ENCODE data around the gene CREB5. TPM values are rescaled to one million over a fixed set of nuclear protein-coding genes. Genes with fewer than 3 reads are reported as not detected.

CREB5 gene
- total and polyA plus RNA-seq, 2 donors (not counting 3 experiments of a cell fraction or from before 2014, with no cell fraction given): 19.6 to 28.4 TPM

DNA sequence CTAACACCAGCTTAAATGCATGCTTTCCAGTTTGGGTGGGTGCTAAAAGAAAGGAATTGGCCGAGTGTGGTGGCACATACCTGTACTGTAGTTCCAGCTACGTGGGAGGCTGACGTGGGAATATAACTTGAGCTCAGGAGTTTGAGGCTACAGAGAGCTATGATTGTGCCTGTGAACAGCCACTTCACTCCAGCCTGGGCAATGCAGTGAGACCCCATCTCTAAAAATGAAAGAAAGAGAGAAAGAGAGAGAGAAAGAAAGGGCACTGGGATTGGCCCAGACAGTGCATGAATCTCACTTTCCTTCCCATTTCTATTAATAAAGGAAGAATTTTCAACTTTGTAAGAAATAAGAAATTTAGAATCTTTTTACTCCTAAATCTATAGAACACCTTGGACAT lies 265.4 kb downstream of the CREB5 start:
- ChIA-PET CTCF (no interaction called here), POLR2A (no interaction called here)
- no peaks in the 10 kb centered on the region for H3K36me3 ChIP-seq (ENCODE audit: control insufficient read depth in 2 of 2, extremely low read depth in 1 of 2, insufficient read depth in 2 of 2, low read length in 2 of 2)
- H3K27me3 ChIP-seq (ENCODE audit: control insufficient read depth in 2 of 2, insufficient read depth in 2 of 2, low read length in 2 of 2): no peaks in the 10 kb centered on the region
- no TSS peak for BruUV-seq (replicated peaks)
- intact Hi-C loops (cut with micrococcal nuclease): no loop called here
- no peak for TF ChIP-seq GATA2 (IDR thresholded peaks at IDR 0.05; ENCODE audit: insufficient read depth, insufficient read length, low read depth, low read length)
- no peak for TF ChIP-seq POLR2AphosphoS5 (IDR thresholded peaks at IDR 0.05; ENCODE audit: insufficient read depth, low read depth, low read length)
- TF ChIP-seq, protein P1, sequence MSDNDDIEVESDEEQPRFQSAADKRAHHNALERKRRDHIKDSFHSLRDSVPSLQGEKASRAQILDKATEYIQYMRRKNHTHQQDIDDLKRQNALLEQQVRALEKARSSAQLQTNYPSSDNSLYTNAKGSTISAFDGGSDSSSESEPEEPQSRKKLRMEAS (IDR thresholded peaks at IDR 0.05; ENCODE audit: insufficient read depth, insufficient read length): no peak
- H3K9me1 ChIP-seq (replicated peaks; ENCODE audit: control insufficient read depth, extremely low read depth, insufficient read depth, low read length): no peaks in the 10 kb centered on the region
- no peak for FAIRE-seq
- dilution Hi-C loops (cut with MboI; ENCODE audit: extremely low pct_ligation_motif_present, low sequenced_read_pairs): no loop called here
- no peaks in the 10 kb centered on the region for H3K9me3 ChIP-seq (replicated peaks; ENCODE audit: control insufficient read depth, insufficient read depth, low read length)
- H3K79me2 ChIP-seq (ENCODE audit: control insufficient read depth, insufficient read depth, low read length): no peaks in the 10 kb centered on the region
- DNase-seq (ENCODE audit: low read depth, low spot score): no peak
- no peak overlapping the region for H3K4me3 ChIP-seq (replicated peaks in 1 of 3; ENCODE audit: insufficient read depth in 1 of 3, low read depth in 1 of 3, low read length in 3 of 3)
- no peaks in the 10 kb centered on the region for H4K20me1 ChIP-seq (replicated peaks; ENCODE audit: control insufficient read depth, extremely low read depth, insufficient read depth, low read length)
- H3K9ac ChIP-seq (replicated peaks; ENCODE audit: extremely low read depth, insufficient read depth, low read length): no peak overlapping the region
- no peak overlapping the region for H3K27ac ChIP-seq (ENCODE audit: insufficient read depth, low read depth, low read length)
- no peak overlapping the region for H2AFZ ChIP-seq (ENCODE audit: low read depth, low read length)
- H3K4me2 ChIP-seq (ENCODE audit: insufficient read depth, low read length): no peak overlapping the region
- peaks cover 6% of the 10 kb centered on the region for H3K4me1 ChIP-seq (ENCODE audit: control insufficient read depth, extremely low read depth, insufficient read depth, low read length)

DNA sequence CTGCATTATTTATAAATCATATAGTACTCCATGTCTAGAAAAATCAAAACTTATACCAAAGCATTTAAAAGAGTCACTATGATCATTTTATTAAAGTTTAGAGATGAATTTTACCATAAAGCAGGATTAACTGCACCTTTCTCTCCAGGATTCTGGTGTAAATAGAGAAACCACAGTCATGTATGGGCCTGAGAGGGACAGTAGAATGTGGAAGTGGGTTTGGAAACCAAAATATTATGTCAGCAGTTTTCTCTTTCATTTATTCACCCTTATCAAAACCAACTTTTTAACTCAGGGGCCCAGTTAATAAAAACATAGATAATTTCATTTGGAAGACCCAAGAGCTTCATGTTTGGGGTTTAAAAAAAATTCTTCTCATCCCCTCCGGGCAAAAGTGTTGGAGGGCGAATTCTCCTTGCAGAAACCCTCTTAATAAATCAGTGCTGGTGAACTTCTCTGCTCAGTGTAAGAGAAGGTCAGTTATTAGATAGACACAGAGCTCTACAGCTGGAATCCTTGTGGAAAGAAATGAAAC lies 266.2 kb downstream of the CREB5 start:
- Histone ChIP-seq H3K4me1 (ENCODE audit: control insufficient read depth, extremely low read depth, insufficient read depth, low read length) (peaks cover 6% of the 10 kb centered on the region), H3K79me2 (ENCODE audit: control insufficient read depth, insufficient read depth, low read length) (no peaks in the 10 kb centered on the region), H3K27me3 (ENCODE audit: control insufficient read depth in 2 of 2, insufficient read depth in 2 of 2, low read length in 2 of 2) (no peaks in the 10 kb centered on the region), H4K20me1 (replicated peaks; ENCODE audit: control insufficient read depth, extremely low read depth, insufficient read depth, low read length) (no peaks in the 10 kb centered on the region), H3K9me1 (replicated peaks; ENCODE audit: control insufficient read depth, extremely low read depth, insufficient read depth, low read length) (no peaks in the 10 kb centered on the region), H3K4me2 (ENCODE audit: insufficient read depth, low read length) (no peak overlapping the region), H3K27ac (ENCODE audit: insufficient read depth, low read depth, low read length) (no peak overlapping the region), H3K9me3 (replicated peaks; ENCODE audit: control insufficient read depth, insufficient read depth, low read length) (no peaks in the 10 kb centered on the region), H3K4me3 (replicated peaks in 1 of 3; ENCODE audit: insufficient read depth in 1 of 3, low read depth in 1 of 3, low read length in 3 of 3) (no peak overlapping the region), H3K9ac (replicated peaks; ENCODE audit: extremely low read depth, insufficient read depth, low read length) (no peak overlapping the region), H2AFZ (ENCODE audit: low read depth, low read length) (no peak overlapping the region), H3K36me3 (ENCODE audit: control insufficient read depth in 2 of 2, extremely low read depth in 1 of 2, insufficient read depth in 2 of 2, low read length in 2 of 2) (no peaks in the 10 kb centered on the region)
- dilution Hi-C loops (cut with MboI; ENCODE audit: extremely low pct_ligation_motif_present, low sequenced_read_pairs) (no loop called here), intact Hi-C loops (cut with micrococcal nuclease) (no loop called here)
- TF ChIP-seq MYC (IDR thresholded peaks at IDR 0.05; ENCODE audit: low read depth, low read length): no peak
- TF ChIP-seq GATA2 (IDR thresholded peaks at IDR 0.05; ENCODE audit: insufficient read depth, insufficient read length, low read depth, low read length): no peak
- no peak for TF ChIP-seq JUN (IDR thresholded peaks at IDR 0.05; ENCODE audit: borderline replicate concordance, insufficient read depth, insufficient read length, low read depth)
- CTCF ChIA-PET: interaction anchor here (0.6 to 0.7 kb wide), 3 partner anchors 52 to 286 kb away, joined by 3 to 4 read pairs (median 3); no protein-coding TSS in a partner anchor
- DNase-seq (ENCODE audit: low read depth, low spot score) (no peak), FAIRE-seq (no peak)
- no TSS peak for BruUV-seq (replicated peaks)
- POLR2A ChIA-PET: no interaction called here

All from endothelial cell of umbilical vein (primary cell).